Stimulated activated CD8-positive, alpha-beta memory T cell treated with anti-CD3 and anti-CD28 coated beads, Interleukin-7, amount 100 ng/mL, for 1 hour (primary cell): ENCODE data around the gene CLTC.

Experiments used
- DNase-seq, 2 donors: peaks; one replicate each; pipeline ENCODE4 v3.0.0-alpha.2; 2020; ENCODE audit warnings: low read depth in 2 of 2

Gene CLTC

DNA sequence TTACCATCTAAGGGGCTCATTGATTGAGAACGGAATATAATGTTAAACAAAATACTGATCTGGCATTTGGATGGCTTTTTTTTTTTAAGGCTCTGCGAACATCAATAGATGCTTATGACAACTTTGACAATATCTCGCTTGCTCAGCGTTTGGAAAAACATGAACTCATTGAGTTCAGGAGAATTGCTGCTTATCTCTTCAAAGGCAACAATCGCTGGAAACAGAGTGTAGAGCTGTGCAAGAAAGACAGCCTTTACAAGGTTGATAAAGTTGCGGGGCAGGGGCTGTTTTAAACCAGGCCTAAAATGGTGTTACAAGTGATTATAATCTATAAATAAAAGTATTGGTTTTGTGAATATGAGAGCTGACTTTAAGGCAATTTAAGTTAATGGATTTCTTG, 65.3 kb downstream of the CLTC start:
- no peak for DNase-seq

DNA sequence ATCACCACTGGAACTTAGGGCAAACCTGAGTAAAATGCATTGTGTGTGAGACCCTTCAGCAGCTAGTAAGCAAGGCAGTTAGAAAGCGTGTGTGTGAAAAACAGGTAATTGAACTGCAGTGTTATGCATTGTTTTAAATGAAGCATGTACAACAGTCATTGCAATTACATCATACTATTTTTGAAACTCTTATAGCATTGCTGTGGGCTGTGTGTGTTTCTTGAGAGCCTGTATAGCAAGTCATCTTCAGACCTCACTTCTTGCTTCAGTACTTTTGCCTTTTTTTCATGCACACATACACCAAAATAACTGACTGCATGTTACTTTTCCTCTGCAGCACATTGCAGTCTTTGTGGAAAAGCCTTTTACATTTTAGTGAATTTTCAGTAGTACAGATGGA, 68.3 kb downstream of the CLTC start:
- no peak for DNase-seq

DNA sequence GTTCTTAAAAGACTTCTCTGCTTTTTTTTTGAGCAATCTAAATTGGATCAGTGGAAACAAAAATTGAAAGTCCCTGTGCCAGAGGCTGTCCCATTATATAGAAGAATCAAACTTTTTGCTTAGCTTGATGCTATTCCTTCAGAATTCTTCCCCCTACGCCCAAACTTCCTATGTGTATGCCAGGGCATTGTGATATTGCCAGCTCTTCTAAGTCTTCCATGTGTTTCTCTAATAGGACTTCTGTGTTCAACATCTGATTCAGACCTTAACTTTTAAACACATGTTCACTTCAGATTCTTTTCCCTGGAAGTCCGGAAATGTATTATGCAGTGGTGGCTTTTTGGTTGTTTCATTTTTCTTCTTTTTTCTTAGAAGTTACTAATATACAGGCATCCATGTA, 68.8 kb downstream of the CLTC start:
- no peak for DNase-seq

DNA sequence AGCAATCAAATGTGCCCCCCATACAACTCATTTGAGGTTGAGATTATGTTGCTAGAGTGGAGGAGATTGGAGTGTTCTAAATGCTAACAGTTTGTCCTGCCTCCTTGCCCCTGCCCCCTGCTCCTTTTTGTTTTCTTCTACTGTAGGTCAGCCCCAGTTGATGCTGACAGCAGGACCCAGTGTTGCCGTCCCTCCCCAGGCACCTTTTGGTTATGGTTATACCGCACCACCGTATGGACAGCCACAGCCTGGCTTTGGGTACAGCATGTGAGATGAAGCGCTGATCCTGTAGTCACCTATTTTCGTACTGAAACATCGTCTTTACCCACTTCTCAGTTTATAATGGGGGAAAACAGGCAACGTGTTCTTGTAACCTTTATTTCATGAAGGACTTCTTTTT, 73.9 kb downstream of the CLTC start:
- DNase-seq, result no peak

GRCh38 chr17:59694344-59694743, 74.6 kb downstream of the CLTC start:
- no peak for DNase-seq

DNA sequence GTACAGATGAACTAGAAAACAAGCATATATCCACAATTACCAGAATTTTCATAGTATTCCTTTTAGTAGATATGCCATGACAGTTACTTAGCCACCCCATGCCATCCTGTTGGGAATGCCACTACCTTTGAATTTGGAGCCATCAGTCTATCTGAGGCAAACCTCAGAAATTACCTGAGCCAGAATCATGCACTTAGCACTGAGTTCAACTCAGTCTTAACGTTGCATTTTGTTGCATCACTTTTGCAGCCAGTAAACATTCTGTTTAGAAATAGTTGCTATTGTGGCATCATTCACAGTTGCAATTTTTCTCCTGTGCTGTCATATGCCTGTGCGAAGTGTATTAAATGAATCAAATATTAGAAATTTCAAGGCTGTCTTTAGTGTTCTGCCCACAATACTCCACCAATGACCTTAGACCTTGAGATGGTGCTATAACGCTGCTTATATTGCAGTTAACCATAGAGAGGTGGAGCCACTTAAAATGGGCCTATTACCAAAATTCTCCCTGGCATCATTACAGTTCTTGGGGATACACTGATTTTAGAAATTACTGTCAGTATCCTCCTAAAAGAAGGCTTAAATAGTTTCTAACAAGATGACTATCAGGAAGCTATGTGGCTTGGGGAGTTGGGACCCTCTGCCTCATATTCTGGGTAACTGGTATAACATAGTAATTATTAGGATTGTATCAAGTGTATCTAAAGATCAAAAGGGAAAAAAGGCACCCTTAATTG, 76.4 kb downstream of the CLTC start:
- no peak for DNase-seq

DNA sequence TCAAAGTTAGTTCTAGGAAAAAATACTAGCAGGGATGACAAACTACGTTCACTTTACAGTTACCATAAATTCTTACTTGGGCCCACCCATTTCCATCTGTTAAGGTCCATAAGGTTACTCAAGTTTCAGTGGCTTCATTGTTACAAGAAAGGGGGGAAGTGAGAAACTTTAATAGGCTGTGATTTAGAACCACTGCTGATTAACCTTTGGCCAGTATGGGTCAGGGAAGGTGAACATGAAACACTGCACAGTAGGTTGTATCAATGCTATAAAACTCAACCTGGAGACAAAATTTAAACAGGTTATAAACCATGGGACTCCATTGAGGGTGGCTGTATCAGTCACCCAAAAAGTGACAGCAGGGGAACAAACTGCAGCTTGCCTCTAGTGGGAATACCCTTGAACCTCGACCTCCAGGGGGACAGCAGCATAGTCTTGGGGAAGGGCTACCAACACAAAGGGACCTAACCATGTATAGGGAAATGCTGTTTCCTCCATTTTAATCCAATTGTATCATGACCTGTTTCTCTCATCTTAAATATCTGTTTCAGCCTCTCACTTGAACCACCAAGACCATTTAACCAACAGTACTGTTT, 77.1 kb downstream of the CLTC start:
- no peak for DNase-seq

- DNase-seq, result no peak
Observed at GRCh38 chr17:59698143-59698542, 78.4 kb downstream of the CLTC start.

DNA sequence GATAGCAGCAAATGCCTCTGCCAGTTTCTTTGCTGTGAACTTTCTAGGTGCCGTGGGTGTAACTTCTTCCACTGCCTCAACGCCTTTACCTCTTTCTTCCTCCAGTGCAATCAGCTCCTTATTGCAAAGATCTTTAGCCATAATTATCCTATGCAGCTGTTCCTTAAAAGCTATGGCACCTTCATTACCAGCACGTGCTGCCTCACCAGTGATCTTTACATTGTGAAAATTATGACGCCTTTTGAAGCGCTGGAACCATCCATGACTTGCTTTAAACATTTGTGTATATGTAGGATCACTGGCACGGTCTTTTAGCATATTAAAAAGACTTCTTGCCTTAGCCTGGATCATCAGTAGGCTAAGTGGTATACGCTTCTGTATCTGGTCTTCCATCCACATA, 79.5 kb downstream of the CLTC start:
- DNase-seq, result no peak

DNA sequence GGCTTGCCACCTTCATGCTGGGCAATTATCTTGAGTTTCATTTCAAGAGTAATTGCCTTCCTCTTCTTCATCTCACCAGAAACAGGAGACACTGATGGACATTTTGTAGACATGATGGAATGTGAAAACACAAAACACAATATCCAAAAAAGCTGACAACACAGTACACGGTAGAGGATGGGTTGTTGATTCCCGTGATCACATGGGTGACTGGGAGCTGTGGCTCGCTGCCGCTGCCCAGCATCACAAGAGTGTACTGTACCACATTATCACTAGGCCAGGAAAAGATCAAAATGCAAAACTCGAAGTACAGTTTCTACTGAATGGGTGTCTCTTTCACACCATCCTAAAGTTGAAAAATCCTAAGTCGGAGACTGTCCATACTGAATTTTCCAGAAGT, 80.1 kb downstream of the CLTC start:
- no peak for DNase-seq

DNA sequence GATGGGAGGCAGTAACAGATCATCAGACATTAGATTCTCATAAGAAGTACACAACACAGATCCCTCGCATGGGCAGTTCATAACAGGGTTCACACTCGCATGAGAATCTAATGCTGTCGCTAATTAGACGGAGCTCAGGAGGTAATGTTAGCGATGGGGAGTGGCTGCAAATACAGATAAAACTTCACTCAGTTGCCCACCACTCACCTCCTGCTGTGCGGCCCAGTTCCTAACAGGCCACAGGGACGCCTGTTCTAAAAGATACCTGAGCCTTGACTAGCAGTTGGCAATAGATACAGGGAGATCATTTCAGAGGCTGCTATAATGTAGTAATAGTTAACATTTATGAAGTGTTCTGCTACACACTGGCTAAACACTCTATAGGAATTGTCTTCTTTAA, 82.6 kb downstream of the CLTC start:
- no peak for DNase-seq

DNA sequence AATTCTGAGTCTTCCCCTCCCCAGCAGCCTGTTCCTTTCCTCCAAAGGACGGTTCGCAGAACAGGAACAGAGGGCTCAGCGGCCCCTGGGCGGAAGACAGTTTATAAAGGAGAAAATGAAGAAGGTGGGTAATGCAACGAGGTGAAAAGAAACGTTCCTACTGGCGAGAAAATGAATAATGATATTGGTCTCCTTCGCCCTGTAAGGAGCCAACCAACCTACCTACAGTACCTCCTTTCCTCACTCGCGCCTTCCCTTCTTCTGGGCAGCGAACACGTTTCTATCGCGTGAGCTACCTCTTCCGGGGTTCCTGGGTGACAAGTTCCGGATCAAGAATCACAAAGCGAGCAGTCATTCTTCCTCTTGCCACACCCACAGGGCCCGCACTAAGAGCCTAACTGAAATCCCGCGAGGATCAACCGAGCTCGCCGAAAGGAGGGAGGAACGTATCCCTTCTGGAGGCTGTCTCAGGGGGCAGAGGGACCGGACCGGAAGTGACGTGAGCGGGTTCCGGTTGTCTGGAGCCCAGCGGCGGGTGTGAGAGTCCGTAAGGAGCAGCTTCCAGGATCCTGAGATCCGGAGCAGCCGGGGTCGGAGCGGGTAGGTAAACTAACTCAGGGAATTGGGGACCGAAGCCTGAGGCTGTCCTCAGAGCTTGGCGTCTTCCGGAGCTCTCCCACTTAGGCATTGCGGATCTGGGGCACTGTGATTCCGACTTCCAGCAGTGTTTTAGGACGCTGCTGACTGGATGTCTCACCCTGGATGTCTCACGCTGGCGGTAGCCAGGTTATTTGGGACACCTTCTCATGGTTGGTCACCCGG, 87.7 kb downstream of the CLTC start, which contains the start of the genes PTRH2 and VMP1:
TSS of gene PTRH2 (minus strand) at position 282 of the 822 bp plus-strand sequence. CDS start 9,452 bp downstream, outside the sequence.
TSS of gene VMP1 (plus strand) at position 506 of the 822 bp plus-strand sequence. CDS start 23,793 bp downstream, outside the sequence.
- DNase-seq, result peak; percentile 69 to 73

- DNase-seq, result no peak
Observed at GRCh38 chr17:59707971-59708430, 88.3 kb downstream of the CLTC start.

DNA sequence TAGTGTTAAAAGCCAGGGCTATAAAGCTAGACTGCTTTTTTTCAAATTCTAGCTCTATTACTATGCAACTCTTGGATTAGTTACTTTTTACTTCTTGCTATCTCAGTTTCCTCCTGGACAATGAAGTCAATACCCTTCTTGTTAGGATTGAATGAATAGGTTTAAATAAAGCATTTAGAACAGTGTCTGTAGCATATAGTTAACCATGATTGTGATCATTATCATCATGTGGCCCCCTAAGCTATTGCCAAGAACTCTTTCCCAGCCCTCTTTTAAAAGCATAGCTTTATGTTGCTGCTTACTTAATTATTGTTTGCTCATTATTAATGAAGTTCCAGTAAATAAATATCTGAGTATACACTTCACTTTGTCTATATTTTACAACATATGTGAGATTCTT, 92.2 kb downstream of the CLTC start:
- DNase-seq, result no peak

- no peak for DNase-seq
Observed at GRCh38 chr17:59712862-59713261, 93.2 kb downstream of the CLTC start.

GRCh38 chr17:59714255-59714654, 94.6 kb downstream of the CLTC start:
- no peak for DNase-seq

DNA sequence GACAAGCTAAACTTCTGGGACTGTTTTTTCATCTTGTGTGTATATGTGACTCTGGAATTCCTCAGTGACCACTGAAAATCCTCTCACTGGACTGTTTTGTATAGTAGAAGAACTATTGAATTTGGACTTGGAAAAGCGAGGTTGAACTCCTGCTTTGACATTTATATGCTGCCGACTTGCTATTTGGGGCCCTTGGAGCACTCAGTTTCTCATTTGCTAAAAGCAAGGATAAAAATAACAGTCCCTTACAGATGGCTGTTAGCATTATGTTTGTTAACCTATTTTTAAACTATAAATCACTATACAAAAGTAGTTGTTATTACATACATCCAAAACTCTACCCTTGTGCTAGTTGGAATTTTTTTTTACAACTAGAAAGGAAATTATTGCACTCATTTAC, 96.7 kb downstream of the CLTC start:
- DNase-seq, result no peak

DNA sequence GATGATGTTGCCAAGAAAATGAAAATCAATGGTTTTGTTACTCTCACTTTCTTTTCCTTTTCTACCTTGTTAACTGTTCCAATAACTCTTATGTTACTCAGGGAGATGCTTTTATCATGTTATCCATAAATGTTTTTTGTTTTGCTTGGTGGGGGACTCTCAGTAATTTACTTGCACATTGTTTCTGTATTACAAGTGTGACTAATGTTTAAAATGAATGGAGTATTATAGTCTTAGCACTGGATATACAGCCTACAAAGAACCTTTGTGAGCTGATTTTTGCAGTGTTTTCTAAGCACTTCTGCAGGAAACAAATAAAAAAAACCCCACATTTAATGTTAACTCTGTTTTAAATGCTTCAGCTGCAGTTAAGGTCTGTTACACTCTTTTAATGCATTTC, 99.8 kb downstream of the CLTC start:
- DNase-seq, result no peak

DNA sequence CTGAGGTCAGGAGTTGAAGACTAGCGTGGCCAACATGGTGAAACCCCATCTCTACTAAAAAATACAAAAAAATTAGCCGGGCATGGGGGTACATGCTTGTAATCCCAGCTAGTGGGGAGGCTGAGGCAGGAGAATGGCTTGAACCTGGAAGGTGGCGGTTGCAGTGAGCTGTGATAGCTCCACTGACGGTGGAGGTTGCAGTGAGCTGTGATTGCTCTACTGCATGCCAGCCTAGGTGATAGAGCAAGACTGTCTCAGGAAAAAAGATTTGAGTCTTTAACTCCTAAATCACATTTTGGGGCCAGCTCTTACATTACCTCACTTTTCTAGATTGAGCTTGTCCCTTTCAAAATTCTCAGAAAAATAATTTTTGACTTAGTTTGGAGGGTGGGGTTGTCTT, 102.9 kb downstream of the CLTC start:
- DNase-seq, result no peak

DNA sequence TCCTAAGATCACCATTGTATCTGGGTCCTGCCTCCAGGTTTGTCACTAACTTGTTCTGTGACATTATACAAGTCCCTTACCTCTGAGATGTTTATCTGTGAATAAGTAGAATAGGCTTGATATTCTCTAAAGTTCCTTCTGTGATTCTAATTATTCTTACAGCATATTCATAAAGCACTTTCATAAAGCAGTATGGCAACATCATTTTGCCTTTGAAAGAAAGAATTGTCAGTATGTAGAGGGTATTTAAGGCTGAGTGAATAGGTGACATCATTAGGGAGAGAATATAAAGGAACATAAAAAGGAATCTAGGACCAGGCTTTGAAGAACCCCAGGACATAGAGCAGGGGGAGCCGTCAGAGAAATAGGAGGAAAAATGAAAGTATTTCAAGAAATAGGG, 103.3 kb downstream of the CLTC start:
- no peak for DNase-seq

GRCh38 chr17:59723607-59724006, 103.9 kb downstream of the CLTC start:
- DNase-seq, result no peak

DNA sequence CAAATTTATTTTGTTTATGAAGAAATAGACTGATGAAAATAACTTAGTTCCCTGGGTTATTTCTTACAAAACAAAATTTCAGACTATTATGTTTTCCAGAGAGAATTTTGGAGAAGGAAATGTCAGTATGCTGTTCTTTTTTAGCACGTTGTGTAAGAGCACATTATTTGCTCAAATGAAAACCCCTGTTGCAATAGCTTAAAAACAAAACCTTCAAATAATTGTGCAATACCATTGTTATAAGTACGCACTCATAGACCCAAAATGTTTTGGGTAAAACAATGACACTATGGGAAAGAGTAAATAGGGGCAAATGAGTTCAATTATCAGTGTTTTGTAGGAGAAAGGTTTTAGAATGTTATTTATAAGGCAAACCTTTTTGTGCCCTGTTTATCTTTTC, 106.0 kb downstream of the CLTC start:
- no peak for DNase-seq
